ENCODE data around the gene STARD9.

STARD9 gene

DNA sequence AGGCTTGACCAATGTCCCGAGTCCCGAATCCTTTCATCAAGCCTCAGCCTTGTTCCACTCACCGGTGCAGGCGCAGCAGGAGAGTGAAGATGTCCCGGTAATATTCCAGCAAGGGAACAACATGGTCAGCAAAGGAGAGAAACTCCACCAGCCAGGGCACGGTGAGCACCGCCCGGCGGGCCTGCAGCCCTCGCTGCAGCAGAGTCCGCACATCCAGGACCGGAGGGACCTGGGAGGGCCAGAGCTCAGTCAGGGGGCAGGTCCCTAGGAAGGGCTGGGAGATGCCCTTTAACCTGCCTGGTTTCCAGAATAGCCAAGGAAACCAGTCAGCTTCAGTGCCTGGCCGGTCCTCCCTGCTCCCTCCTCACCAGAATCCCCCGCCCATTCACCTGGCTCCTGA, 155.1 kb downstream of the STARD9 start:
- DNase-seq (ENCODE audit: low read depth), result no peak
- TF ChIP-seq, protein P1, sequence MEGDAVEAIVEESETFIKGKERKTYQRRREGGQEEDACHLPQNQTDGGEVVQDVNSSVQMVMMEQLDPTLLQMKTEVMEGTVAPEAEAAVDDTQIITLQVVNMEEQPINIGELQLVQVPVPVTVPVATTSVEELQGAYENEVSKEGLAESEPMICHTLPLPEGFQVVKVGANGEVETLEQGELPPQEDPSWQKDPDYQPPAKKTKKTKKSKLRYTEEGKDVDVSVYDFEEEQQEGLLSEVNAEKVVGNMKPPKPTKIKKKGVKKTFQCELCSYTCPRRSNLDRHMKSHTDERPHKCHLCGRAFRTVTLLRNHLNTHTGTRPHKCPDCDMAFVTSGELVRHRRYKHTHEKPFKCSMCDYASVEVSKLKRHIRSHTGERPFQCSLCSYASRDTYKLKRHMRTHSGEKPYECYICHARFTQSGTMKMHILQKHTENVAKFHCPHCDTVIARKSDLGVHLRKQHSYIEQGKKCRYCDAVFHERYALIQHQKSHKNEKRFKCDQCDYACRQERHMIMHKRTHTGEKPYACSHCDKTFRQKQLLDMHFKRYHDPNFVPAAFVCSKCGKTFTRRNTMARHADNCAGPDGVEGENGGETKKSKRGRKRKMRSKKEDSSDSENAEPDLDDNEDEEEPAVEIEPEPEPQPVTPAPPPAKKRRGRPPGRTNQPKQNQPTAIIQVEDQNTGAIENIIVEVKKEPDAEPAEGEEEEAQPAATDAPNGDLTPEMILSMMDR (IDR thresholded peaks at IDR 0.05; ENCODE audit: insufficient read depth, low read depth, low read length, missing control alignments), result no peak

DNA sequence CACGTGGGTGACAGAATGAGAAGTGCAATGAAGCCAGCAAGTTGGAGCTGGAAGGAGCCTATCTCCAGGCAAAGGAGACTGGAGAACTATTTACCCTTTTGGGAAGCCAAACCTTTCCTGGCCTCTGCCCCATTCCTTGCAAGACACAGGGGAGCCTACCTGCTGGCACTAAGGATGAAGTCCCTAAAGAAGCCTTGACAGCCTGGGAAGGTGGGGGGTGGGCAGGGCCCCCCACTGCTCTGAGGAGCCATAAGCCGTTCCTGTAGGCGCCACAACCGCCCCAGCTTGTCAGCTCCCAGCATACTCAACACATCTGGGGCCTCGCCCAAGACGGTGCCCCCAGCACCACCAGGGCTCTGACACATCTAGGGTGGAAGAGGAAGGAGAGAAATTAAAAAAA, 156.1 kb downstream of the STARD9 start:
- TF ChIP-seq, protein P1 (IDR thresholded peaks at IDR 0.05; ENCODE audit: insufficient read depth, low read depth, low read length, missing control alignments), result no peak
- H3K4me3 ChIP-seq (ENCODE audit: low read depth, low read length), result no peak overlapping the region
- no peak for DNase-seq (ENCODE audit: low read depth)

More for the DNA sequence above, 155.1 kb downstream of the STARD9 start:
- no peak overlapping the region for H3K4me3 ChIP-seq (ENCODE audit: low read depth, low read length)

DNA sequence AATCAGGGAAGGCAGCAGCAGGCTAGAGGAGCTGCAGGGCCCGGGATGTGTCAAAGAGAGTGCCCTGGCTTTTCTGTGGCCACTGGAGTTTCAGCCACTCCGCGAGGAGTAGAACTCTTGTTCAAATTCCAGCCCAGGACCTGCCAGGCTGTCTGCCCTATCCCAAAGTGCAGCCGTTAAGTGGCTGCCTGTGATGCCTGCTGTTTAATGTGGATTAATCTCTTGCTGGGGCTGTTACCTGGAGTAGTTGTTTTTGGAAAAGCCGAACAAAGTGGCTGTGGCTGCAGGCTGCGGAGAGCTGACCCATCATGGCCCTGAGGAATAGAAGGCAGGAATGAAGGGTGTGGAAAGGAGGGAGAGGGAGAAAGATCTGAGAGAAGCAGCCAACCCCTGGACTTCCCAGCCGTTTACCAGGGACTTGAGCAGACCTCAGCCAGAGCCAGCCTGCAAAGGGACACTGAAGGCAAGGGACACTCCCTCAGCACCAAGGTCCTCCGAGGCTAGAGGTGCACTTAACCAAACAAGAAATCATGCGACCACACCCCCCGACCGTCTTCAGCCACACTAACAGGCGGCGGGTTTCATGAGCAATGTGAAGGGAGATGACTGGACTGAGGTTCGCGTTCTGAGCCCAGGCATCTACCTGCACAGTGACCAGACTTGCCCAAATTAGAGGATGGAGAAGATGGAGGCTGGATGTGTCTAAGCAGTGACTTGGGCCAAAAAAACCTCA, 156.9 kb downstream of the STARD9 start:
- TF ChIP-seq, protein P1 (IDR thresholded peaks at IDR 0.05; ENCODE audit: insufficient read depth, low read depth, low read length, missing control alignments), result no peak
- DNase-seq (ENCODE audit: low read depth), result no peak

DNA sequence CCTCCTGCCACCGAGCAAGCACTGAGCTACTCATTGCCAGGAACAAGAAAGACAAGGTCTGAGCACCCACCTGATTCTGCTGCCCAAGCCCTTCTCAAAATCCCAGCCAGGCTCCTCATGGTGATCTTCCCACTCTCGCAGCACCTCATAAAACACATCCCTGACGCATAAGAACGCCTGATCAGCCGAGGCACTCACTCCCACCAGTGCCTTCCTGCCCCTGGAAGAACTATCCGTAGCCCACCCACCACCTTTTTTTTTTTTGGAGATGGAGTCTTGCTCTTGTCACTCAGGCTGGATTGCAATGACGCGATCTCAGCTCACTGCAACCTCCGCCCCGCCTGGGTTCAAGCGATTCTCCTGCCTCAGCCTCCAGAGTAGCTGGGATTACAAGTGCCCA, 157.6 kb downstream of the STARD9 start:
- no peak overlapping the region for H3K4me3 ChIP-seq (ENCODE audit: low read depth, low read length)
- TF ChIP-seq, protein P1 (IDR thresholded peaks at IDR 0.05; ENCODE audit: insufficient read depth, low read depth, low read length, missing control alignments), result no peak
- no peak for DNase-seq (ENCODE audit: low read depth)

More for the DNA sequence above, 156.9 kb downstream of the STARD9 start:
- no peak overlapping the region for H3K4me3 ChIP-seq (ENCODE audit: low read depth, low read length)

DNA sequence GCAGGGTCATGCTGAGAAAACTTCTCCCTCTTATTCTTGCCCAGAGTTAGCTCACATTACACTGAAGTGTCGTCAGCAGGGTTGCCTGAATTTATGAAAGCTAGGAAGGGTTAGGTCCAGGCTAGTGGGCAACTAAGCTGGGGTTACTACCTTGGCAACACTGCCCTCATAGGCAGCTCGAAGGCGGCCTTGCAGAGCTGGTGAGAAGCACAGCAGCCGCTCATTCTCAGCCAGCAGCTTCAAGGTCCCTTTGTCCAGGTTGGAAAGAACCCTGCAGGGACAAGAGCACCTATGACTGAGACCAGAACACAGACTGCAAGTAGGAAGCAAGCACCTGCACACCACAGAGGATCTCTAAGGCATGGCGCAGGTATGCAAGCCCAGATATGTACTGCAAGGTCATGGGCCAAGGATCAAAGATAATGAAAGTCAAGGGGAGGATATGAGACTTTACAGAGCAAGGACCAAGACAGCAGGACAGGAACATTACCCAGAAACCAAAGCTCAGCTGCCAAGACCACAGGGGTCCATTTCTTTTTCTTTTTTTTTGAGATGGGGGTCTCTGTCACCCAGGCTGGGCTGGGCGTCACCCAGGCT, 158.8 kb downstream of the STARD9 start:
- DNase-seq (ENCODE audit: low read depth), result peak; percentile 61
- H3K4me3 ChIP-seq (ENCODE audit: low read depth, low read length), result no peak overlapping the region
- TF ChIP-seq, protein P1 (IDR thresholded peaks at IDR 0.05; ENCODE audit: insufficient read depth, low read depth, low read length, missing control alignments), result no peak

DNA sequence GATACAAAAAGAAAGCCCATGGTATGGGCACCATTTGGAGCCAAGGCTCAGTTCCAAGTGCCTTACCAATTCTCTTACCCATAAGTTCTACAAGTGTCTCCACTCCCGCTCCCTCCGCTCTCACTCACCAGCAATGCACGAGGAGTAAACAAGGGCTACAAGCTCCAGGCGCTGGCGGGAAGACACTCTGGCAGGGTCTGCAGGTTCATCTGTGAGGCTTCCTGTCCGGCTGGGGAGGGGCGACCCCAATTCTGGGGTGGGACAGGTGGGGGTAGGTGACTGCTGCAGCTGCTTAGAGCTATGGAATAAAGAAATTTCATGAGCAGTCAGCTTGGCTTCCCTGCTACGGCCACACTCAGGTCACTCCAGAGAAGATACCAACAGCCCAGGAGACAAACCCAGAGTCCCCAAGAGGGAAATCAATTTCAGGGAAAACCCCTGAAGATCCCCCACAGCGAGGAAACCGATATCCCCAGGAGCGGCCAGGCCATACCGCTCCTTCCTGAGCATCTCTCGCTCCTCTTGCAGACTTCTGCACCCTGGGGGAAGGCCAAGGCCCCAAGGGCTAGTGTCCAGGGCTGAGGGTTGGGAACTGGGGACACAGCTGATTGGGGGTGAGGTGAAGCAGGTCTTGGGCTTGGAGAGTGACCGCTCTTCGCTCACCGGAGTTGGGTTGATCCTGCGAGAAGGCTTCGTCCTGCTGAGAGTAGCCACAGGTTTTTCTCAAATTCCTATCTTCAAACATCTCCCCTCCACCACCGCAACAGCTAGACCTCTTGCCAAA, 160.2 kb downstream of the STARD9 start:
- TF ChIP-seq, protein P1 (IDR thresholded peaks at IDR 0.05; ENCODE audit: insufficient read depth, low read depth, low read length, missing control alignments), result no peak
- no peak for DNase-seq (ENCODE audit: low read depth)
- H3K4me3 ChIP-seq (ENCODE audit: low read depth, low read length), result peak overlapping the region; percentile 83
